Activated CD8-positive, alpha-beta T cell treated with anti-CD3 and anti-CD28 coated beads for 36 hours (primary cell): ENCODE data around the gene PDXK. TPM values are rescaled to one million over a fixed set of nuclear protein-coding genes. Genes with fewer than 3 reads are reported as not detected.

Experiments used
- ATAC-seq: fragments of 200-7000 bp; cut with Tn5 transposase; one replicate; pipeline ENCODE4 v1.10.0; 2021; ENCODE audit warnings: mild to moderate bottlenecking, moderate library complexity
- CTCF ChIA-PET: fragments of 350-600 bp; sonication (Branson Sonifier 250); formaldehyde crosslinking; loops from one replicate; lab custom pipeline; 2021; ENCODE audit warnings: antibody characterized with exemption; lab: Charles Lee
- POLR2A ChIA-PET: fragments of 350-600 bp; sonication (Branson Sonifier 250); formaldehyde crosslinking; loops from one replicate; lab custom pipeline; 2021; ENCODE audit warnings: antibody characterized with exemption; lab: Charles Lee
- DNase-seq: peaks from one replicate; pipeline ENCODE4 v3.0.0-alpha.2; 2020
- H3K27ac Mint-ChIP-seq: one replicate; pipeline ENCODE4 v1.8.0; 2021; ENCODE audit warnings: mild to moderate bottlenecking, mixed read lengths
- H3K27me3 Mint-ChIP-seq: one replicate; pipeline ENCODE4 v1.8.0; 2021; ENCODE audit warnings: mixed read lengths
- H3K36me3 Mint-ChIP-seq: one replicate; pipeline ENCODE4 v1.8.0; 2021; ENCODE audit warnings: low read depth, mixed read lengths
- H3K4me1 Mint-ChIP-seq: one replicate; pipeline ENCODE4 v1.8.0; 2021; ENCODE audit warnings: low read depth, mixed read lengths
- H3K4me3 Mint-ChIP-seq: one replicate; pipeline ENCODE4 v1.8.0; 2021; ENCODE audit warnings: mild to moderate bottlenecking, moderate library complexity, mixed read lengths
- H3K9me3 Mint-ChIP-seq: one replicate; pipeline ENCODE4 v1.8.0; 2021; ENCODE audit warnings: mixed read lengths
- intact Hi-C: fragments of 100-400 bp; cut with micrococcal nuclease; formaldehyde crosslinking; loops from one replicate; pipeline ENCODE4 v1.10.0; 2022
- total RNA-seq, 2 experiments: library from RNA; stranded (reverse); gene quantifications; one replicate each; pipeline ENCODE4 v1.2.3, GENCODE V29; 2021
- TF ChIP-seq, protein P1 (sequence below): fragments of 200-600 bp; IDR thresholded peaks from one replicate; pipeline ENCODE4 v1.8.0; 2022; ENCODE audit warnings: antibody characterized with exemption, mild to moderate bottlenecking

Gene PDXK
- total RNA-seq, 2 experiments from 2014 or later, result 118 to 122 TPM

DNA sequence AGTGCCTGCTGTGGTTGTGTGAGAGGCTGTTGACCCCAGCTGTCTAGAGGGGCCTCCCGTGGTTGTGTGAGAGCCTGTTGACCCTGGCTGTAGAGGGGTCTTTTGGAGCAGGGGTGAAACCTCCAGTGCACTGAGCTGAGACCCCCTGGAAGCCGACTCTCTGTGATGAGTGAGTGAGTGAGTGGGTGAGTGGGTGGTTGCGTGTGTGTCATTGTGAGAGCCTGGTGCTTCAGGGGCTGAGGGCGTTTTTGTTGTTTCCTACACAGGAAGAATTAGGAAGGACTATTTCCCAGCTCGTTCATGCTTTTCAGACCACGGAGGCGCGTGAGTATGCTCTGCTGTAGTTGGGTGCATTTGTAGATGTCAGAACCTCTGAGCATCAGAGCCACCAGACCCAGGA lies 73.5 kb downstream of the PDXK start:
- ATAC-seq, result no peak
- peaks cover 59% of the 10 kb centered on the region for H3K36me3 Mint-ChIP-seq
- H3K4me3 Mint-ChIP-seq, result peak overlapping the region; percentile 48
- CTCF ChIA-PET, result interaction anchor here (1.3 kb wide), 1 partner anchor 147 kb away, joined by 4 read pairs; no protein-coding TSS in a partner anchor
- peak overlapping the region; percentile 37 for H3K27ac Mint-ChIP-seq
- intact Hi-C loops, result no loop called here
- no peaks in the 10 kb centered on the region for H3K27me3 Mint-ChIP-seq
- TF ChIP-seq, protein P1, sequence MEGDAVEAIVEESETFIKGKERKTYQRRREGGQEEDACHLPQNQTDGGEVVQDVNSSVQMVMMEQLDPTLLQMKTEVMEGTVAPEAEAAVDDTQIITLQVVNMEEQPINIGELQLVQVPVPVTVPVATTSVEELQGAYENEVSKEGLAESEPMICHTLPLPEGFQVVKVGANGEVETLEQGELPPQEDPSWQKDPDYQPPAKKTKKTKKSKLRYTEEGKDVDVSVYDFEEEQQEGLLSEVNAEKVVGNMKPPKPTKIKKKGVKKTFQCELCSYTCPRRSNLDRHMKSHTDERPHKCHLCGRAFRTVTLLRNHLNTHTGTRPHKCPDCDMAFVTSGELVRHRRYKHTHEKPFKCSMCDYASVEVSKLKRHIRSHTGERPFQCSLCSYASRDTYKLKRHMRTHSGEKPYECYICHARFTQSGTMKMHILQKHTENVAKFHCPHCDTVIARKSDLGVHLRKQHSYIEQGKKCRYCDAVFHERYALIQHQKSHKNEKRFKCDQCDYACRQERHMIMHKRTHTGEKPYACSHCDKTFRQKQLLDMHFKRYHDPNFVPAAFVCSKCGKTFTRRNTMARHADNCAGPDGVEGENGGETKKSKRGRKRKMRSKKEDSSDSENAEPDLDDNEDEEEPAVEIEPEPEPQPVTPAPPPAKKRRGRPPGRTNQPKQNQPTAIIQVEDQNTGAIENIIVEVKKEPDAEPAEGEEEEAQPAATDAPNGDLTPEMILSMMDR, result no peak
- peaks cover 23% of the 10 kb centered on the region for H3K4me1 Mint-ChIP-seq
- H3K9me3 Mint-ChIP-seq, result no peaks in the 10 kb centered on the region
- POLR2A ChIA-PET, result interaction anchor here (0.9 to 2.2 kb wide), 4 partner anchors 9 to 19 kb away, joined by 3 to 5 read pairs (median 4); no protein-coding TSS in a partner anchor
- no peak for DNase-seq

DNA sequence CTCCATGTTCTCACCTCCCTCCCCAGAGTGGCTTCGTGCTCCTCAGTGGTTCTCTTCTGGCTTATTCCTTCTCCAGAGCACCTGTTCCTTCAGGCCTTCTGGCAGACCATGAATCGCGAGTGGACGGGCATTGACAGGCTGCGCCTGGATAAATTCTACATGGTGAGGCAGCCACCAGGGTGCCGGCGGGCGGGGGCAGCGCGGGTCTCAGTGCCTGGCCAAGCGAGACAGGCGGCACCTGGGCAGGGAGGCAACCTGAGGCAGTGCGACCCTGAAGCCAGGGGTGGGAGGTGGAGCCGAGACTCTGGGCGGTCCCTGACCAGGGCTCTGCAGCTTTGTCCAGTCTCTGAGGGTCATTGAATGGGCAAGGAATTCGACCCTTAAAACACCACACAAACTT lies 74.3 kb downstream of the PDXK start:
- Mint-ChIP-seq H3K27ac (no peak overlapping the region), H3K4me1 (peaks cover 23% of the 10 kb centered on the region), H3K27me3 (no peaks in the 10 kb centered on the region), H3K36me3 (peaks cover 64% of the 10 kb centered on the region), H3K4me3 (no peak overlapping the region), H3K9me3 (no peaks in the 10 kb centered on the region)
- intact Hi-C loops, result no loop called here
- CTCF ChIA-PET, result interaction anchor here (1.3 kb wide), 1 partner anchor 146 kb away, joined by 4 read pairs; no protein-coding TSS in a partner anchor
- POLR2A ChIA-PET, result interaction anchor here (0.5 to 2.2 kb wide), 4 partner anchors 8 to 125 kb away, joined by 3 to 5 read pairs (median 4); no protein-coding TSS in a partner anchor
- TF ChIP-seq, protein P1, result no peak
- DNase-seq, result no peak
- no peak for ATAC-seq

DNA sequence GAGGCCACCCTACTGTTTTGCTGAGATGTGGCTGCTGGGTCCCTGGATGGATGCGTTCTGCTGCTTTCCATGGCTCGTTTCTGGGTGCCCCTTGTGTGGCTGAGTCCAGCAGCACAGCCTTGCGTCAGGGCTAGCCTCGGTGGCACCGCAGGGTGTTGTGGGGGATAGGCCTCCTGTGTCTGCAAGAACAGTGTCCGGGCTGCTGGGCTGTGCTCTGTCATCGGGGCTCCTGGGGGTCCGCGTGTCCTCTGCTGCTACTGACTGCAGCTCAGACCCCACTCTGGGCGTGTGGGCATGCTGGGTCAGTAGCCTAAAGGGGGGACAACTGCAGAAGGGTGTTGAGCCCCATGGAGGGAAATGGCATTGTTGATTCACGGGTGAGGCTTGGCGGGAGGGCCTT lies 75.4 kb downstream of the PDXK start:
- ChIA-PET CTCF (interaction anchor here (1.0 kb wide), 1 partner anchor 16 kb away, joined by 3 read pairs; no protein-coding TSS in a partner anchor), POLR2A (interaction anchor here (1.0 to 2.2 kb wide), 4 partner anchors 8 to 15 kb away, joined by 3 to 5 read pairs (median 4); no protein-coding TSS in a partner anchor)
- H3K4me1 Mint-ChIP-seq, result peaks cover 23% of the 10 kb centered on the region
- TF ChIP-seq, protein P1, result no peak
- no peak for ATAC-seq
- intact Hi-C loops, result no loop called here
- DNase-seq, result no peak
- no peak overlapping the region for H3K4me3 Mint-ChIP-seq
- H3K36me3 Mint-ChIP-seq, result peaks cover 71% of the 10 kb centered on the region
- H3K27me3 Mint-ChIP-seq, result no peaks in the 10 kb centered on the region
- no peak overlapping the region for H3K27ac Mint-ChIP-seq
- H3K9me3 Mint-ChIP-seq, result no peaks in the 10 kb centered on the region

DNA sequence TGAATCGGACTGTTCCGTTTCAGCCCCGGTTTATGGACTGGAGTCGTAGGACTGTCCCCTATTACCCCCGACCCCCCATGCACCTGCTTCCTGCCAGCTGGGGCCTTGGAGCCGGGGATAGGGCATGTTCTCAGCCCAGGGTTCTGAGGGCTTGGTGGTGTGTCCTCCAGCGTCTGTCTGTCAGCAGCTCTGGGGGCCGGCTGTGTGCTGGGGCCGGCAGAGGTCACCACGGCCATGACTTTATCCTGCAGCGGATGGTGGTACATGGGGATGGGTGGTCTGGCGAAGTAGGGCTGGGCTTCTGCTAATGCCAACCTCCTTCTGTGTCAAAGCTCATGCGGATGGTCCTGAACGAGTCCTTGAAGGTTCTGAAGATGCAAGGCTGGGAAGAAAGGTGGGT lies 75.9 kb downstream of the PDXK start:
- CTCF ChIA-PET, result interaction anchor here (1.0 kb wide), 1 partner anchor 16 kb away, joined by 3 read pairs; no protein-coding TSS in a partner anchor
- H3K4me3 Mint-ChIP-seq, result no peak overlapping the region
- POLR2A ChIA-PET, result interaction anchor here (1.0 kb wide), 1 partner anchor 12 kb away, joined by 3 read pairs; no protein-coding TSS in a partner anchor

DNA sequence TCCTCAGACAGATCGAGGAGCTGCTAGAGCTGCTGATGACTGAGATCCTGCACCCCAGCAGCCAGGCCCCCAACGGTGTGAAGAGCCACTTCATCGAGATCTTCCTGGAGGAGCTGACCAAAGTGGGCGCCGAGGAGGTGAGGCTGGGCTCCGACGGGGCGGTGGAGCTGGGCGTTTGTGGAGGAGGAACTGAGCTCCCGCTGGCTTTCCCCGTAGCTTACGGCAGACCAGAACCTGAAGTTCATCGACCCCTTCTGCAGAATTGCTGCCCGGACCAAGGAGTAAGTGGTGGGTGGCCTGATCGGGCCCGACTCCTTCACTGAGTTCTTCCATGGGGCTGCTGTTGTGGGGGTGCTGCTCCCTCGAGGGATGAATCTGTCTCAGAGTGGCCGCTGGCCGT lies 78.5 kb downstream of the PDXK start:
- peaks cover 68% of the 10 kb centered on the region for H3K36me3 Mint-ChIP-seq
- H3K27ac Mint-ChIP-seq, result no peak overlapping the region
- DNase-seq (no peak), ATAC-seq (no peak)
- no peak overlapping the region for H3K4me3 Mint-ChIP-seq
- POLR2A ChIA-PET, result interaction anchor here (0.7 kb wide), 1 partner anchor 12 kb away, joined by 3 read pairs; no protein-coding TSS in a partner anchor
- no peaks in the 10 kb centered on the region for H3K27me3 Mint-ChIP-seq
- H3K4me1 Mint-ChIP-seq, result peaks cover 5% of the 10 kb centered on the region
- CTCF ChIA-PET, result interaction anchor here (0.6 kb wide), 1 partner anchor 109 kb away, joined by 3 read pairs; no protein-coding TSS in a partner anchor
- TF ChIP-seq, protein P1, result no peak
- intact Hi-C loops, result no loop called here
- no peaks in the 10 kb centered on the region for H3K9me3 Mint-ChIP-seq

More for the DNA sequence above, 75.9 kb downstream of the PDXK start:
- Mint-ChIP-seq H3K27ac (no peak overlapping the region), H3K27me3 (no peaks in the 10 kb centered on the region), H3K36me3 (peaks cover 70% of the 10 kb centered on the region), H3K9me3 (no peaks in the 10 kb centered on the region), H3K4me1 (peaks cover 23% of the 10 kb centered on the region)
- ATAC-seq, result no peak
- DNase-seq, result no peak
- intact Hi-C loops, result no loop called here
- TF ChIP-seq, protein P1, result no peak
